IMR-90 (cell line): ENCODE data around the gene IRS2. TPM values are rescaled to one million over a fixed set of nuclear protein-coding genes. Genes with fewer than 3 reads are reported as not detected.

Source experiments
- ATAC-seq: fragments of 200-7000 bp; cut with Tn5 transposase; 2 replicates; pipeline ENCODE4 v1.9.1; 2020; ENCODE audit warnings: low read depth, mild to moderate bottlenecking, moderate library complexity
- BruUV-seq: library from RNA; stranded (reverse); fragments of 400-500 nt; replicated peaks from 2 replicates; lab custom pipeline; 2021; lab: Mats Ljungman, UMichigan
- CTCF ChIA-PET: fragments of 300-600 bp; formaldehyde crosslinking; extraction: SDS; loops from one replicate; lab custom pipeline; 2021; ENCODE audit warnings: antibody characterized with exemption; lab: Yijun Ruan, JAX
- POLR2A ChIA-PET: fragments of 300-600 bp; sonication (Branson Sonifier 250); formaldehyde crosslinking; loops from one replicate; lab custom pipeline; 2022; ENCODE audit warnings: antibody characterized with exemption; ENCODE audit not compliant: unreplicated experiment; lab: Charles Lee
- DNase-seq: peaks from one replicate; pipeline ENCODE4 v3.0.0; 2013
- H2AFZ ChIP-seq: replicated peaks from 2 replicates; pipeline ENCODE3; 2013; ENCODE audit warnings: low read length, mild to moderate bottlenecking; ENCODE audit not compliant: poor library complexity
- H2AK5ac ChIP-seq: 2 replicates; pipeline ENCODE4 v1.6.1; 2013; ENCODE audit warnings: low read depth, low read length, inconsistent platforms
- H2AK9ac ChIP-seq: replicated peaks from 2 replicates; pipeline ENCODE3; 2013; ENCODE audit warnings: mild to moderate bottlenecking, low read depth, low read length, moderate library complexity; ENCODE audit not compliant: poor library complexity
- H2BK120ac ChIP-seq: 2 replicates; pipeline ENCODE4 v1.6.1; 2013; ENCODE audit warnings: low read depth, low read length, inconsistent platforms
- H2BK15ac ChIP-seq: 3 replicates; pipeline ENCODE4 v1.6.1; 2013; ENCODE audit warnings: low read depth, low read length, inconsistent platforms
- H2BK20ac ChIP-seq: 2 replicates; pipeline ENCODE4 v1.6.1; 2013; ENCODE audit warnings: low read depth, mild to moderate bottlenecking, inconsistent platforms, low read length, moderate library complexity
- H2BK5ac ChIP-seq: 2 replicates; pipeline ENCODE4 v1.6.1; 2013; ENCODE audit warnings: mild to moderate bottlenecking, low read depth, low read length, inconsistent platforms; ENCODE audit not compliant: poor library complexity, severe bottlenecking
- H3K14ac ChIP-seq: replicated peaks from 2 replicates; pipeline ENCODE4 v1.6.1; 2013; ENCODE audit warnings: low read depth, low read length, inconsistent platforms
- H3K18ac ChIP-seq: 2 replicates; pipeline ENCODE4 v1.6.1; 2013; ENCODE audit warnings: low read depth, low read length, control low read depth
- H3K23ac ChIP-seq: 2 replicates; pipeline ENCODE4 v1.6.1; 2013; ENCODE audit warnings: low read depth, low read length, inconsistent platforms
- H3K27ac ChIP-seq: 2 replicates; pipeline ENCODE4 v1.5.1; 2013; ENCODE audit warnings: mild to moderate bottlenecking, control low read depth, low read length; ENCODE audit not compliant: insufficient read depth
- H3K27me3 ChIP-seq: 2 replicates; pipeline ENCODE4 v1.6.1; 2013; ENCODE audit warnings: low read length; ENCODE audit not compliant: control insufficient read depth, insufficient read depth
- H3K36me3 ChIP-seq: 2 replicates; pipeline ENCODE4 v1.6.1; 2013; ENCODE audit warnings: low read length, mixed read lengths; ENCODE audit not compliant: control insufficient read depth, insufficient read depth
- H3K4ac ChIP-seq: 2 replicates; pipeline ENCODE4 v1.6.1; 2013; ENCODE audit warnings: low read depth, low read length, inconsistent platforms
- H3K4me1 ChIP-seq: 2 replicates; pipeline ENCODE4 v1.6.1; 2013; ENCODE audit warnings: low read length, mixed read lengths; ENCODE audit not compliant: control insufficient read depth, insufficient read depth
- H3K4me2 ChIP-seq: 2 replicates; pipeline ENCODE4 v1.6.1; 2013; ENCODE audit warnings: low read depth, mild to moderate bottlenecking, control low read depth, low read length, moderate library complexity
- H3K4me3 ChIP-seq: 2 replicates; pipeline ENCODE4 v1.5.1; 2013; ENCODE audit warnings: low read depth, mild to moderate bottlenecking, control low read depth, low read length, moderate library complexity; ENCODE audit not compliant: insufficient read depth
- H3K56ac ChIP-seq: 2 replicates; pipeline ENCODE4 v1.6.1; 2013; ENCODE audit warnings: low read length, inconsistent platforms; ENCODE audit not compliant: insufficient read depth; ENCODE audit errors: extremely low read depth
- H3K79me1 ChIP-seq, 2 experiments: 2 replicates each; pipeline ENCODE4 v1.6.1; 2013; ENCODE audit warnings: low read length in 2 of 2, inconsistent platforms in 1 of 2, low read depth in 1 of 2
- H3K9ac ChIP-seq: 2 replicates; pipeline ENCODE4 v1.6.1; 2013; ENCODE audit warnings: low read depth, low read length, control low read depth
- H3K9me1 ChIP-seq: 2 replicates; pipeline ENCODE4 v1.6.1; 2013; ENCODE audit warnings: low read length, inconsistent platforms; ENCODE audit not compliant: insufficient read depth
- H3K9me3 ChIP-seq: 2 replicates; pipeline ENCODE4 v1.6.1; 2013; ENCODE audit warnings: low read length; ENCODE audit not compliant: control insufficient read depth, insufficient read depth
- H4K20me1 ChIP-seq: 2 replicates; pipeline ENCODE4 v1.6.1; 2013; ENCODE audit warnings: low read length, inconsistent platforms; ENCODE audit not compliant: insufficient read depth
- H4K5ac ChIP-seq: 2 replicates; pipeline ENCODE4 v1.6.1; 2013; ENCODE audit warnings: mild to moderate bottlenecking, low read depth, low read length, control low read depth
- H4K8ac ChIP-seq, 2 experiments: 2 replicates each; pipeline ENCODE4 v1.6.1; 2013; ENCODE audit warnings: low read depth in 2 of 2, low read length in 2 of 2, control low read depth in 1 of 2, inconsistent platforms in 1 of 2
- H4K91ac ChIP-seq: 2 replicates; pipeline ENCODE4 v1.6.1; 2013; ENCODE audit warnings: low read depth, low read length, inconsistent platforms; ENCODE audit not compliant: insufficient read depth
- MAFK ChIP-seq: IDR thresholded peaks from 2 replicates; pipeline ENCODE4 v1.6.1; 2012; ENCODE audit warnings: low read depth, low read length, improper control_type of control experiment
- WGBS, 2 experiments: methylation state at CpG; one replicate each; pipeline versions ENCODE4 v1.1.5 to v1.1.7; 2013; ENCODE audit warnings: missing lambda C conversion rate in 2 of 2; ENCODE audit not compliant: insufficient read length in 1 of 2; ENCODE audit errors: extremely low coverage in 2 of 2; 5-methylcytosine and 5-hydroxymethylcytosine counted together
- dilution Hi-C: fragments of 300-500 bp; cut with HindIII; formaldehyde crosslinking; loops from one replicate; pipeline ENCODE4 v1.14.3; 2018; ENCODE audit warnings: low sequenced_read_pairs; ENCODE audit not compliant: unreplicated experiment
- in situ Hi-C: fragments of 300-500 bp; cut with MboI; formaldehyde crosslinking; loops from 3 replicates; pipeline ENCODE4 v1.14.3; 2019; ENCODE audit warnings: low sequenced_read_pairs, inconsistent platforms, mixed read lengths
- intact Hi-C: fragments of 100-400 bp; cut with micrococcal nuclease; formaldehyde crosslinking; loops from 2 replicates; pipeline ENCODE4 v1.10.0; 2022
- polyA plus RNA-seq, 3 experiments: library from polyadenylated mRNA; depleted of rRNA; stranded (reverse); fragments of >200 nt; gene quantifications; 2 replicates each; pipeline ENCODE4 v1.2.3, GENCODE V29; 2012; ENCODE audit warnings: low replicate concordance in 1 of 3
- total RNA-seq: library from RNA; depleted of rRNA; stranded (reverse); fragments of >200 nt; gene quantifications from 2 replicates; pipeline ENCODE4 v1.2.3, GENCODE V29; 2012

IRS2 gene
- total and polyA plus RNA-seq, 2 of the 4 experiments (the other 2 are of a cell fraction) = 0.36 to 1.4 TPM

GRCh38 chr13:109761695-109762094 is 24.7 kb downstream of the IRS2 start:
- no TSS peak for BruUV-seq
- Histone ChIP-seq H3K9ac (no peak overlapping the region), H2BK5ac (no peak overlapping the region), H3K9me3 (no peaks in the 10 kb centered on the region), H3K14ac (no peak overlapping the region), H2BK120ac (no peak overlapping the region), H3K56ac (no peak overlapping the region), H3K79me1 (peaks cover 19 to 41% of the 10 kb centered on the region in 2 experiments), H2AFZ (no peak overlapping the region), H3K4ac (no peak overlapping the region), H3K18ac (no peak overlapping the region), H4K91ac (no peak overlapping the region), H4K8ac (no peak overlapping the region), H3K4me3 (no peak overlapping the region), H4K20me1 (peaks cover 28% of the 10 kb centered on the region; the same call in 1 of the 2 replicates), H2BK20ac (no peak overlapping the region), H3K36me3 (peaks cover 2% of the 10 kb centered on the region; the same call in 1 of the 2 replicates), H3K9me1 (peaks cover 9% of the 10 kb centered on the region), H2AK5ac (no peak overlapping the region), H3K4me2 (no peak overlapping the region), H3K27me3 (no peaks in the 10 kb centered on the region), H3K23ac (no peak overlapping the region), H4K5ac (no peak overlapping the region), H2BK15ac (no peak overlapping the region), H2AK9ac (no peak overlapping the region), H3K27ac (no peak overlapping the region), H3K4me1 (no peaks in the 10 kb centered on the region)
- WGBS, 2 experiments = no CpG with 5 or more reads among the region's 1 CpG
- TF ChIP-seq MAFK = no peak
- no peak for DNase-seq
- in situ Hi-C loops = no loop called here
- dilution Hi-C loops = no loop called here
- ATAC-seq = no peak
- intact Hi-C loops = no loop called here
- ChIA-PET POLR2A (no interaction called here), CTCF (no interaction called here)
